PFSK-1 (cell line): ENCODE data around the gene TMEM232.

Source experiments
- FOXP2 ChIP-seq: optimal IDR thresholded peaks from 2 replicates; pipeline ENCODE3; 2011; ENCODE audit warnings: borderline replicate concordance, control low read depth, inconsistent platforms; ENCODE audit not compliant: insufficient read depth; ENCODE audit errors: extremely low read length, extremely low read depth
- POLR2AphosphoS5 ChIP-seq: IDR thresholded peaks from 2 replicates; pipeline ENCODE4 v1.6.1; 2012; ENCODE audit warnings: low read depth, mild to moderate bottlenecking, control low read depth, low read length, moderate library complexity
- SIN3A ChIP-seq: IDR thresholded peaks from 2 replicates; pipeline ENCODE4 v1.6.1; 2012; ENCODE audit warnings: mild to moderate bottlenecking, low read length, moderate library complexity, borderline replicate concordance; ENCODE audit not compliant: insufficient read depth
- TAF1 ChIP-seq: IDR thresholded peaks from 2 replicates; pipeline ENCODE4 v1.6.1; 2012; ENCODE audit warnings: low read length, control low read depth, borderline replicate concordance; ENCODE audit not compliant: insufficient read depth
- TF ChIP-seq, protein P1 (sequence below), 2 experiments: IDR thresholded peaks; 2 replicates each; pipeline versions ENCODE4 v1.6.1 to v1.8.0; 2011 to 2012; ENCODE audit warnings: low read depth in 2 of 2, low read length in 2 of 2, control low read depth in 1 of 2, inconsistent platforms in 1 of 2, mild to moderate bottlenecking in 1 of 2, moderate library complexity in 1 of 2; ENCODE audit not compliant: insufficient read depth in 1 of 2

GRCh38 chr5:110751902-110752762 is 25.7 kb upstream of the TMEM232 start:
- no peak for TF ChIP-seq POLR2AphosphoS5
- no peak for TF ChIP-seq FOXP2
- TF ChIP-seq, protein P1, sequence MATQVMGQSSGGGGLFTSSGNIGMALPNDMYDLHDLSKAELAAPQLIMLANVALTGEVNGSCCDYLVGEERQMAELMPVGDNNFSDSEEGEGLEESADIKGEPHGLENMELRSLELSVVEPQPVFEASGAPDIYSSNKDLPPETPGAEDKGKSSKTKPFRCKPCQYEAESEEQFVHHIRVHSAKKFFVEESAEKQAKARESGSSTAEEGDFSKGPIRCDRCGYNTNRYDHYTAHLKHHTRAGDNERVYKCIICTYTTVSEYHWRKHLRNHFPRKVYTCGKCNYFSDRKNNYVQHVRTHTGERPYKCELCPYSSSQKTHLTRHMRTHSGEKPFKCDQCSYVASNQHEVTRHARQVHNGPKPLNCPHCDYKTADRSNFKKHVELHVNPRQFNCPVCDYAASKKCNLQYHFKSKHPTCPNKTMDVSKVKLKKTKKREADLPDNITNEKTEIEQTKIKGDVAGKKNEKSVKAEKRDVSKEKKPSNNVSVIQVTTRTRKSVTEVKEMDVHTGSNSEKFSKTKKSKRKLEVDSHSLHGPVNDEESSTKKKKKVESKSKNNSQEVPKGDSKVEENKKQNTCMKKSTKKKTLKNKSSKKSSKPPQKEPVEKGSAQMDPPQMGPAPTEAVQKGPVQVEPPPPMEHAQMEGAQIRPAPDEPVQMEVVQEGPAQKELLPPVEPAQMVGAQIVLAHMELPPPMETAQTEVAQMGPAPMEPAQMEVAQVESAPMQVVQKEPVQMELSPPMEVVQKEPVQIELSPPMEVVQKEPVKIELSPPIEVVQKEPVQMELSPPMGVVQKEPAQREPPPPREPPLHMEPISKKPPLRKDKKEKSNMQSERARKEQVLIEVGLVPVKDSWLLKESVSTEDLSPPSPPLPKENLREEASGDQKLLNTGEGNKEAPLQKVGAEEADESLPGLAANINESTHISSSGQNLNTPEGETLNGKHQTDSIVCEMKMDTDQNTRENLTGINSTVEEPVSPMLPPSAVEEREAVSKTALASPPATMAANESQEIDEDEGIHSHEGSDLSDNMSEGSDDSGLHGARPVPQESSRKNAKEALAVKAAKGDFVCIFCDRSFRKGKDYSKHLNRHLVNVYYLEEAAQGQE (IDR thresholded peaks at IDR 0.05; ENCODE audit: insufficient read depth in 1 of 2, low read depth in 2 of 2, low read length in 2 of 2) = no peak
- TF ChIP-seq SIN3A = no peak
- no peak for TF ChIP-seq TAF1
